Measurements from ENCODE around the gene GRP.

DNA sequence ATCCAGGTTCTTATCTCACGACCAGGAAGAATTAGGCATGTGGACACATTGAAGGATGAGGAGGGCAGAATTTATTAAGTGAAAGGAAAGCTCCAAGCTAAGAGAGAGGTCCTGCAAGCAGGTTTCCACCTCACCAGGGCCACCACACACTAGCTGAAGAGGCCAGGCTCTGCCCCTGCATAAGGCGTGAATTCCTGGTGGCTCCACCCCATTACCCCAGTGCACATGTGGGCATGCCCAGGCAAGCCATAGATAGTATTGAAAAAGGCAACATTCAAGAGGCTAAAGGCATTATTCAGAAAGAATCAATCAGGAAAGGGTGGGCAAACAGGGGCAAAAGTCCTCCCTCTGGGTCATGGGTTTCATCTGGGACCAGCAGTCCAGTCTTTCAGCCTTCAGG lies 30.9 kb upstream of the GRP start:
- TF ChIP-seq, protein P1, sequence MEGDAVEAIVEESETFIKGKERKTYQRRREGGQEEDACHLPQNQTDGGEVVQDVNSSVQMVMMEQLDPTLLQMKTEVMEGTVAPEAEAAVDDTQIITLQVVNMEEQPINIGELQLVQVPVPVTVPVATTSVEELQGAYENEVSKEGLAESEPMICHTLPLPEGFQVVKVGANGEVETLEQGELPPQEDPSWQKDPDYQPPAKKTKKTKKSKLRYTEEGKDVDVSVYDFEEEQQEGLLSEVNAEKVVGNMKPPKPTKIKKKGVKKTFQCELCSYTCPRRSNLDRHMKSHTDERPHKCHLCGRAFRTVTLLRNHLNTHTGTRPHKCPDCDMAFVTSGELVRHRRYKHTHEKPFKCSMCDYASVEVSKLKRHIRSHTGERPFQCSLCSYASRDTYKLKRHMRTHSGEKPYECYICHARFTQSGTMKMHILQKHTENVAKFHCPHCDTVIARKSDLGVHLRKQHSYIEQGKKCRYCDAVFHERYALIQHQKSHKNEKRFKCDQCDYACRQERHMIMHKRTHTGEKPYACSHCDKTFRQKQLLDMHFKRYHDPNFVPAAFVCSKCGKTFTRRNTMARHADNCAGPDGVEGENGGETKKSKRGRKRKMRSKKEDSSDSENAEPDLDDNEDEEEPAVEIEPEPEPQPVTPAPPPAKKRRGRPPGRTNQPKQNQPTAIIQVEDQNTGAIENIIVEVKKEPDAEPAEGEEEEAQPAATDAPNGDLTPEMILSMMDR (IDR thresholded peaks at IDR 0.05), result no peak
- TF ChIP-seq POLR2A (IDR thresholded peaks at IDR 0.05), result no peak
